ENCODE results near the gene MIA. TPM values are rescaled to one million over a fixed set of nuclear protein-coding genes. Genes with fewer than 3 reads are reported as not detected.

MIA gene
- polyA plus RNA-seq, 1 donor from 2014 or later = 1.8 TPM

GRCh38 chr19:40739030-40739839 is 36.1 kb upstream of the MIA start:
- Histone ChIP-seq H3K79me2 (replicated peaks; ENCODE audit: insufficient read depth, low read length) (no peaks in the 10 kb centered on the region), H3K27me3 (ENCODE audit: insufficient read depth, low read depth, low read length) (no peaks in the 10 kb centered on the region), H3K4me3 (ENCODE audit: low read length) (no peak overlapping the region), H3K9me2 (ENCODE audit: insufficient read depth, low read length) (no peaks in the 10 kb centered on the region), H3F3A (ENCODE audit: insufficient read depth, low read length, poor library complexity, severe bottlenecking) (no peaks in the 10 kb centered on the region), H3K4me2 (ENCODE audit: low read length) (no peak overlapping the region), H2AFZ (ENCODE audit: low read depth, low read length) (no peak overlapping the region), H3K9ac (ENCODE audit: low read length) (no peak overlapping the region), H3K27ac (ENCODE audit: low read length) (no peak overlapping the region), H4K20me1 (ENCODE audit: insufficient read depth) (no peaks in the 10 kb centered on the region), H3K9me3 (ENCODE audit: low read length) (no peaks in the 10 kb centered on the region), H3K36me3 (ENCODE audit: insufficient read depth, low read length) (no peaks in the 10 kb centered on the region)
- TF ChIP-seq EP300 (conservative IDR thresholded peaks at IDR 0.05; ENCODE audit: poor library complexity, severe bottlenecking) (no peak), RAD21 (conservative IDR thresholded peaks at IDR 0.05) (no peak), MXI1 (conservative IDR thresholded peaks at IDR 0.05; ENCODE audit: poor library complexity, severe bottlenecking) (no peak), SMC3 (conservative IDR thresholded peaks at IDR 0.05; ENCODE audit: poor library complexity) (no peak), TAF1 (IDR thresholded peaks at IDR 0.05; ENCODE audit: low read depth) (no peak), EZH2 (IDR thresholded peaks at IDR 0.05; ENCODE audit: borderline replicate concordance, insufficient read depth, low read length, poor library complexity, severe bottlenecking) (no peak), POLR2AphosphoS5 (IDR thresholded peaks at IDR 0.05) (no peak)
- TF ChIP-seq, protein P1, sequence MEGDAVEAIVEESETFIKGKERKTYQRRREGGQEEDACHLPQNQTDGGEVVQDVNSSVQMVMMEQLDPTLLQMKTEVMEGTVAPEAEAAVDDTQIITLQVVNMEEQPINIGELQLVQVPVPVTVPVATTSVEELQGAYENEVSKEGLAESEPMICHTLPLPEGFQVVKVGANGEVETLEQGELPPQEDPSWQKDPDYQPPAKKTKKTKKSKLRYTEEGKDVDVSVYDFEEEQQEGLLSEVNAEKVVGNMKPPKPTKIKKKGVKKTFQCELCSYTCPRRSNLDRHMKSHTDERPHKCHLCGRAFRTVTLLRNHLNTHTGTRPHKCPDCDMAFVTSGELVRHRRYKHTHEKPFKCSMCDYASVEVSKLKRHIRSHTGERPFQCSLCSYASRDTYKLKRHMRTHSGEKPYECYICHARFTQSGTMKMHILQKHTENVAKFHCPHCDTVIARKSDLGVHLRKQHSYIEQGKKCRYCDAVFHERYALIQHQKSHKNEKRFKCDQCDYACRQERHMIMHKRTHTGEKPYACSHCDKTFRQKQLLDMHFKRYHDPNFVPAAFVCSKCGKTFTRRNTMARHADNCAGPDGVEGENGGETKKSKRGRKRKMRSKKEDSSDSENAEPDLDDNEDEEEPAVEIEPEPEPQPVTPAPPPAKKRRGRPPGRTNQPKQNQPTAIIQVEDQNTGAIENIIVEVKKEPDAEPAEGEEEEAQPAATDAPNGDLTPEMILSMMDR (IDR thresholded peaks at IDR 0.05; ENCODE audit: poor library complexity, severe bottlenecking) = no peak
- TF ChIP-seq, protein P2, sequence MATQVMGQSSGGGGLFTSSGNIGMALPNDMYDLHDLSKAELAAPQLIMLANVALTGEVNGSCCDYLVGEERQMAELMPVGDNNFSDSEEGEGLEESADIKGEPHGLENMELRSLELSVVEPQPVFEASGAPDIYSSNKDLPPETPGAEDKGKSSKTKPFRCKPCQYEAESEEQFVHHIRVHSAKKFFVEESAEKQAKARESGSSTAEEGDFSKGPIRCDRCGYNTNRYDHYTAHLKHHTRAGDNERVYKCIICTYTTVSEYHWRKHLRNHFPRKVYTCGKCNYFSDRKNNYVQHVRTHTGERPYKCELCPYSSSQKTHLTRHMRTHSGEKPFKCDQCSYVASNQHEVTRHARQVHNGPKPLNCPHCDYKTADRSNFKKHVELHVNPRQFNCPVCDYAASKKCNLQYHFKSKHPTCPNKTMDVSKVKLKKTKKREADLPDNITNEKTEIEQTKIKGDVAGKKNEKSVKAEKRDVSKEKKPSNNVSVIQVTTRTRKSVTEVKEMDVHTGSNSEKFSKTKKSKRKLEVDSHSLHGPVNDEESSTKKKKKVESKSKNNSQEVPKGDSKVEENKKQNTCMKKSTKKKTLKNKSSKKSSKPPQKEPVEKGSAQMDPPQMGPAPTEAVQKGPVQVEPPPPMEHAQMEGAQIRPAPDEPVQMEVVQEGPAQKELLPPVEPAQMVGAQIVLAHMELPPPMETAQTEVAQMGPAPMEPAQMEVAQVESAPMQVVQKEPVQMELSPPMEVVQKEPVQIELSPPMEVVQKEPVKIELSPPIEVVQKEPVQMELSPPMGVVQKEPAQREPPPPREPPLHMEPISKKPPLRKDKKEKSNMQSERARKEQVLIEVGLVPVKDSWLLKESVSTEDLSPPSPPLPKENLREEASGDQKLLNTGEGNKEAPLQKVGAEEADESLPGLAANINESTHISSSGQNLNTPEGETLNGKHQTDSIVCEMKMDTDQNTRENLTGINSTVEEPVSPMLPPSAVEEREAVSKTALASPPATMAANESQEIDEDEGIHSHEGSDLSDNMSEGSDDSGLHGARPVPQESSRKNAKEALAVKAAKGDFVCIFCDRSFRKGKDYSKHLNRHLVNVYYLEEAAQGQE (IDR thresholded peaks at IDR 0.05; ENCODE audit: borderline replicate concordance) = no peak

GRCh38 chr19:40739871-40740703 is 35.2 kb upstream of the MIA start:
- TF ChIP-seq POLR2AphosphoS5 (IDR thresholded peaks at IDR 0.05) (no peak), EP300 (conservative IDR thresholded peaks at IDR 0.05; ENCODE audit: poor library complexity, severe bottlenecking) (no peak), TAF1 (IDR thresholded peaks at IDR 0.05; ENCODE audit: low read depth) (no peak), MXI1 (conservative IDR thresholded peaks at IDR 0.05; ENCODE audit: poor library complexity, severe bottlenecking) (no peak), SMC3 (conservative IDR thresholded peaks at IDR 0.05; ENCODE audit: poor library complexity) (no peak), EZH2 (IDR thresholded peaks at IDR 0.05; ENCODE audit: borderline replicate concordance, insufficient read depth, low read length, poor library complexity, severe bottlenecking) (no peak), RAD21 (conservative IDR thresholded peaks at IDR 0.05) (no peak)
- TF ChIP-seq, protein P2 (IDR thresholded peaks at IDR 0.05; ENCODE audit: borderline replicate concordance) = no peak
- TF ChIP-seq, protein P1 (IDR thresholded peaks at IDR 0.05; ENCODE audit: poor library complexity, severe bottlenecking) = no peak
- H3K36me3 ChIP-seq (ENCODE audit: insufficient read depth, low read length) = no peaks in the 10 kb centered on the region
- H3K9ac ChIP-seq (ENCODE audit: low read length) = no peak overlapping the region
- no peak overlapping the region for H2AFZ ChIP-seq (ENCODE audit: low read depth, low read length)
- no peak overlapping the region for H3K4me3 ChIP-seq (ENCODE audit: low read length)
- no peaks in the 10 kb centered on the region for H3F3A ChIP-seq (ENCODE audit: insufficient read depth, low read length, poor library complexity, severe bottlenecking)
- H3K4me2 ChIP-seq (ENCODE audit: low read length) = no peak overlapping the region
- H3K9me2 ChIP-seq (ENCODE audit: insufficient read depth, low read length) = no peaks in the 10 kb centered on the region
- H3K79me2 ChIP-seq (replicated peaks; ENCODE audit: insufficient read depth, low read length) = no peaks in the 10 kb centered on the region
- no peaks in the 10 kb centered on the region for H4K20me1 ChIP-seq (ENCODE audit: insufficient read depth)
- H3K27ac ChIP-seq (ENCODE audit: low read length) = no peak overlapping the region
- H3K27me3 ChIP-seq (ENCODE audit: insufficient read depth, low read depth, low read length) = no peaks in the 10 kb centered on the region
- no peaks in the 10 kb centered on the region for H3K9me3 ChIP-seq (ENCODE audit: low read length)
